ENCODE results near the gene ABI1. TPM values are rescaled to one million over a fixed set of nuclear protein-coding genes. Genes with fewer than 3 reads are reported as not detected.
"Not testable (repeated sequence)": the region's sequence is repeated elsewhere in the genome, so short reads cannot be mapped to it uniquely, and the experiment has no call there.

The ABI1 gene
- total RNA-seq (2014; rRNA removed; shearing (Covaris generic)) (57.4 and 62.4 TPM in 2 replicates), total RNA-seq (2022) (76.9 and 87.6 TPM in 2 replicates), Bru-seq, nascent RNA (percentile 96 among the genes with signal in this experiment), BruChase-seq, experiment 1, labeled RNA remaining after a 6-hour chase (percentile 87 among the genes with signal in this experiment), BruChase-seq, experiment 2, labeled RNA remaining after a 2-hour chase (percentile 88 among the genes with signal in this experiment)
- long read RNA-seq, transcript ABI1-209 (9 exons, 3,441 nt) = major isoform, 31 of 172 reads
- long read RNA-seq, transcript ABI1-208 (10 exons, 3,515 nt) = minor isoform, 13 of 172 reads
- long read RNA-seq, transcript ABI1-205 (10 exons, 3,516 nt) = minor isoform, 28 of 172 reads
- long read RNA-seq, partial matches to known transcripts = 12 of 172 reads
- long read RNA-seq, other reads (novel, unspliced or antisense) = 86 of 172 reads

GRCh38 chr10:26860443-26861204, at the start of gene ABI1:
Gene ABI1, minus strand, starts transcription at chr10:26860958. Its CDS starts 95 bp downstream, at chr10:26860863.
- Histone ChIP-seq H2AFZ (ENCODE audit: low read length) (peak within 1 kb of the TSS; percentile 98), H3K4me3 (ENCODE audit: low read depth, low read length, poor library complexity, severe bottlenecking) (peak within 1 kb of the TSS; percentile 99), H3K4me1 (ENCODE audit: insufficient read depth, low read length, poor library complexity, severe bottlenecking) (peaks cover 29% of the 10 kb centered on the region), H3K79me2 (ENCODE audit: insufficient read depth, low read depth, low read length) (peaks cover 47% of the 10 kb centered on the region), H3K27ac (ENCODE audit: low read depth, low read length, poor library complexity, severe bottlenecking) (peak within 1 kb of the TSS; percentile 95), H3K9me3 (ENCODE audit: low read length) (no peaks in the 10 kb centered on the region), H3K4me2 (ENCODE audit: low read length) (peak within 1 kb of the TSS; percentile 95), H4K20me1 (ENCODE audit: insufficient read depth, low read length) (peaks cover 14% of the 10 kb centered on the region), H3K36me3 (ENCODE audit: insufficient read depth, low read length) (peaks cover 6% of the 10 kb centered on the region; the same call in 1 of the 2 replicates), H3K9me2 (ENCODE audit: insufficient read depth, low read length) (no peaks in the 10 kb centered on the region)
- no peak for TF ChIP-seq EZH2phosphoT487 (IDR thresholded peaks at IDR 0.05; ENCODE audit: borderline replicate concordance, low read depth, low read length)
- TF ChIP-seq, protein P1, sequence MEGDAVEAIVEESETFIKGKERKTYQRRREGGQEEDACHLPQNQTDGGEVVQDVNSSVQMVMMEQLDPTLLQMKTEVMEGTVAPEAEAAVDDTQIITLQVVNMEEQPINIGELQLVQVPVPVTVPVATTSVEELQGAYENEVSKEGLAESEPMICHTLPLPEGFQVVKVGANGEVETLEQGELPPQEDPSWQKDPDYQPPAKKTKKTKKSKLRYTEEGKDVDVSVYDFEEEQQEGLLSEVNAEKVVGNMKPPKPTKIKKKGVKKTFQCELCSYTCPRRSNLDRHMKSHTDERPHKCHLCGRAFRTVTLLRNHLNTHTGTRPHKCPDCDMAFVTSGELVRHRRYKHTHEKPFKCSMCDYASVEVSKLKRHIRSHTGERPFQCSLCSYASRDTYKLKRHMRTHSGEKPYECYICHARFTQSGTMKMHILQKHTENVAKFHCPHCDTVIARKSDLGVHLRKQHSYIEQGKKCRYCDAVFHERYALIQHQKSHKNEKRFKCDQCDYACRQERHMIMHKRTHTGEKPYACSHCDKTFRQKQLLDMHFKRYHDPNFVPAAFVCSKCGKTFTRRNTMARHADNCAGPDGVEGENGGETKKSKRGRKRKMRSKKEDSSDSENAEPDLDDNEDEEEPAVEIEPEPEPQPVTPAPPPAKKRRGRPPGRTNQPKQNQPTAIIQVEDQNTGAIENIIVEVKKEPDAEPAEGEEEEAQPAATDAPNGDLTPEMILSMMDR (conservative IDR thresholded peaks at IDR 0.05; ENCODE audit: low read length) = 0 out of 2 replicates have a peak, but pooled peaks have one; percentile 23
- CTCF ChIA-PET (ENCODE audit: unreplicated experiment) = interaction anchor here (1.1 to 1.4 kb wide), 2 partner anchors 9 to 135 kb away, joined by 3 to 9 read pairs; no protein-coding TSS in a partner anchor
- DNase-seq (ENCODE audit: low spot score) = peak; percentile 99
- no TSS peak for BruUV-seq (replicated peaks)
- intact Hi-C loops (cut with micrococcal nuclease; ENCODE audit: unreplicated experiment) = loop anchor here (1.0 to 10.0 kb wide), 3 partner anchors 134 to 382 kb away; partner anchors contain the start of genes MASTL and YME1L1
- POLR2A ChIA-PET = interaction anchor here (0.8 to 1.6 kb wide), 8 partner anchors 9 to 393 kb away, joined by 3 to 4 read pairs (median 3); no protein-coding TSS in a partner anchor

DNA sequence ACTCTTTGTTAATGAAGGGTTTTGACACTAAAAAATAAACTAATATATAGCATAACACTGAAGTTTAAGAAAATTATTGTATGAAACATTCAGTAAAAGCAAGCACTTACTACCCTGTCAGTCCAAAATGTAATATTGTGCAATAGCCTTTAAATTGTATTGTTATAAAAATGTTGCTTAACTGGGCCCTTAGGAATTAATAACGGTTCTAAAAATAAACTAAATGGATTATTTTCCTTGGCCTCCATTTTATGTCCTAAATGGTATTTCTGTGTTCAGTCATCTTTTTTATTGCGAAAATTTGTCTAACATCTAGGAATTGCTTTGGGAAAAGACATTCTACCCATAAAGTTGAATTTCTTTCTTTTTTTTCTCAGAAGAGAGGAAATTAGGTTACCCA, 49.0 kb upstream of the ABI1 start:
- no peaks in the 10 kb centered on the region for H3K36me3 ChIP-seq (ENCODE audit: insufficient read depth, low read length)
- no peaks in the 10 kb centered on the region for H3K79me2 ChIP-seq (ENCODE audit: insufficient read depth, low read depth, low read length)
- H3K4me3 ChIP-seq (ENCODE audit: low read depth, low read length, poor library complexity, severe bottlenecking) = no peak overlapping the region
- no peaks in the 10 kb centered on the region for H3K9me3 ChIP-seq (ENCODE audit: low read length)
- ChIA-PET POLR2A (interaction anchor here (0.7 kb wide), 1 partner anchor 154 kb away, joined by 5 read pairs; no protein-coding TSS in a partner anchor), CTCF (ENCODE audit: unreplicated experiment) (no interaction called here)
- intact Hi-C loops (cut with micrococcal nuclease; ENCODE audit: unreplicated experiment) = no loop called here
- no peak overlapping the region for H3K4me2 ChIP-seq (ENCODE audit: low read length)
- H4K20me1 ChIP-seq (ENCODE audit: insufficient read depth, low read length) = no peaks in the 10 kb centered on the region
- DNase-seq (ENCODE audit: low spot score) = no peak
- TF ChIP-seq EZH2phosphoT487 (IDR thresholded peaks at IDR 0.05; ENCODE audit: borderline replicate concordance, low read depth, low read length) = no peak
- TF ChIP-seq, protein P1 (conservative IDR thresholded peaks at IDR 0.05; ENCODE audit: low read length) = no peak
- no TSS peak for BruUV-seq (replicated peaks)
- no peak overlapping the region for H2AFZ ChIP-seq (ENCODE audit: low read length)
- no peaks in the 10 kb centered on the region for H3K9me2 ChIP-seq (ENCODE audit: insufficient read depth, low read length)
- no peak overlapping the region for H3K27ac ChIP-seq (ENCODE audit: low read depth, low read length, poor library complexity, severe bottlenecking)
- peaks cover 11% of the 10 kb centered on the region for H3K4me1 ChIP-seq (ENCODE audit: insufficient read depth, low read length, poor library complexity, severe bottlenecking)

- H3K27ac ChIP-seq (ENCODE audit: low read depth, low read length, poor library complexity, severe bottlenecking); H3K4me1 ChIP-seq (ENCODE audit: insufficient read depth, low read length, poor library complexity, severe bottlenecking); DNase-seq (ENCODE audit: low spot score); H3K36me3 ChIP-seq (ENCODE audit: insufficient read depth, low read length); H3K9me2 ChIP-seq (ENCODE audit: insufficient read depth, low read length); BruUV-seq (replicated peaks); H2AFZ ChIP-seq (ENCODE audit: low read length); H3K79me2 ChIP-seq (ENCODE audit: insufficient read depth, low read depth, low read length); H3K9me3 ChIP-seq (ENCODE audit: low read length); CTCF ChIA-PET (ENCODE audit: unreplicated experiment); H4K20me1 ChIP-seq (ENCODE audit: insufficient read depth, low read length); intact Hi-C loops (cut with micrococcal nuclease; ENCODE audit: unreplicated experiment); H3K4me2 ChIP-seq (ENCODE audit: low read length); H3K4me3 ChIP-seq (ENCODE audit: low read depth, low read length, poor library complexity, severe bottlenecking): not testable (repeated sequence)
- POLR2A ChIA-PET = interaction anchor here (0.7 kb wide), 1 partner anchor 8 kb away, joined by 3 read pairs; no protein-coding TSS in a partner anchor
Measured at GRCh38 chr10:26905253-26905781, 44.6 kb upstream of the ABI1 start.

Data from OCI-LY7 (cell line).